ENCODE measurements around the gene IGFL1.

- TF ChIP-seq EZH2 (IDR thresholded peaks at IDR 0.05; ENCODE audit: borderline replicate concordance, control insufficient read depth, low read depth, low read length) (no peak), TCF12 (IDR thresholded peaks at IDR 0.05; ENCODE audit: low read depth, low read length) (no peak), RELA (IDR thresholded peaks at IDR 0.05; ENCODE audit: borderline replicate concordance, partially characterized antibody) (no peak), CTCF (IDR thresholded peaks at IDR 0.05 in 2 of 3, conservative IDR thresholded peaks at IDR 0.05 in 1 of 3; ENCODE audit: control insufficient read depth in 2 of 3, extremely low read depth in 1 of 3, insufficient read depth in 1 of 3, low read depth in 3 of 3, low read length in 3 of 3) (no peak), ZNF207 (IDR thresholded peaks at IDR 0.05; ENCODE audit: borderline replicate concordance) (no peak)
These were observed 4.0 kb upstream of the IGFL1 start for GRCh38 chr19:46225558-46226004.

Data from GM12878 (cell line).